ENCODE measurements around the gene OXGR1. TPM values are rescaled to one million over a fixed set of nuclear protein-coding genes. Genes with fewer than 3 reads are reported as not detected.

OXGR1 gene
- polyA plus RNA-seq, 1 experiment: not detected

- no peak for DNase-seq (ENCODE audit: low read depth, low spot score)
- ChIA-PET POLR2A (no interaction called here), CTCF (no interaction called here)
- Histone ChIP-seq H3K27me3 (ENCODE audit: control insufficient read depth, insufficient read depth, low read length) (peaks cover 2% of the 10 kb centered on the region), H3K27ac (ENCODE audit: low read depth, low read length) (no peak overlapping the region), H3K9me3 (ENCODE audit: control insufficient read depth, insufficient read depth, low read length) (no peaks in the 10 kb centered on the region), H3K4me3 (ENCODE audit: low read depth, low read length) (no peak overlapping the region)
- TF ChIP-seq CTCF (IDR thresholded peaks at IDR 0.05; ENCODE audit: low read depth, low read length): no peak
Measured at GRCh38 chr13:97020689-97021240, 26.5 kb upstream of the OXGR1 start.

- no peak for TF ChIP-seq CTCF (IDR thresholded peaks at IDR 0.05; ENCODE audit: low read depth, low read length)
- DNase-seq (ENCODE audit: low read depth, low spot score): no peak
- ChIA-PET POLR2A (no interaction called here), CTCF (no interaction called here)
- no peak overlapping the region for H3K27ac ChIP-seq (ENCODE audit: low read depth, low read length)
- H3K27me3 ChIP-seq (ENCODE audit: control insufficient read depth, insufficient read depth, low read length): peaks cover 2% of the 10 kb centered on the region
- H3K4me3 ChIP-seq (ENCODE audit: low read depth, low read length): no peak overlapping the region
- no peaks in the 10 kb centered on the region for H3K9me3 ChIP-seq (ENCODE audit: control insufficient read depth, insufficient read depth, low read length)
Measured at GRCh38 chr13:97020194-97020593, 25.9 kb upstream of the OXGR1 start.

GRCh38 chr13:97019236-97019635, 25.0 kb upstream of the OXGR1 start:
- H3K27ac ChIP-seq (ENCODE audit: low read depth, low read length): no peak overlapping the region
- ChIA-PET CTCF (interaction anchor here (0.6 to 3.2 kb wide), 21 partner anchors 9 to 1397 kb away, joined by 3 to 34 read pairs (median 5); partner anchors contain the start of gene MBNL2), POLR2A (no interaction called here)
- peaks cover 2% of the 10 kb centered on the region for H3K27me3 ChIP-seq (ENCODE audit: control insufficient read depth, insufficient read depth, low read length)
- no peaks in the 10 kb centered on the region for H3K9me3 ChIP-seq (ENCODE audit: control insufficient read depth, insufficient read depth, low read length)
- H3K4me3 ChIP-seq (ENCODE audit: low read depth, low read length): no peak overlapping the region
- TF ChIP-seq CTCF (IDR thresholded peaks at IDR 0.05; ENCODE audit: low read depth, low read length): no peak
- no peak for DNase-seq (ENCODE audit: low read depth, low spot score)

- POLR2A ChIA-PET: interaction anchor here (0.7 kb wide), 1 partner anchor 843 kb away, joined by 3 read pairs; no protein-coding TSS in a partner anchor
- Histone ChIP-seq H3K9me3 (ENCODE audit: control insufficient read depth, insufficient read depth, low read length) (no peaks in the 10 kb centered on the region), H3K27ac (ENCODE audit: low read depth, low read length) (no peak overlapping the region), H3K27me3 (ENCODE audit: control insufficient read depth, insufficient read depth, low read length) (peaks cover 7% of the 10 kb centered on the region), H3K4me3 (ENCODE audit: low read depth, low read length) (no peak overlapping the region)
- DNase-seq (ENCODE audit: low read depth, low spot score): peak; percentile 32
- peak; percentile 93 for TF ChIP-seq CTCF (IDR thresholded peaks at IDR 0.05; ENCODE audit: low read depth, low read length)
- CTCF ChIA-PET: interaction anchor here (0.6 to 3.2 kb wide), 71 partner anchors 9 to 1502 kb away, joined by 3 to 41 read pairs (median 4); partner anchors contain the start of gene MBNL2
Measured at GRCh38 chr13:97018029-97018819, 23.9 kb upstream of the OXGR1 start.

GRCh38 chr13:97017322-97017721, 23.0 kb upstream of the OXGR1 start:
- no peak for DNase-seq (ENCODE audit: low read depth, low spot score)
- POLR2A ChIA-PET: no interaction called here
- Histone ChIP-seq H3K9me3 (ENCODE audit: control insufficient read depth, insufficient read depth, low read length) (no peaks in the 10 kb centered on the region), H3K4me3 (ENCODE audit: low read depth, low read length) (no peak overlapping the region), H3K27ac (ENCODE audit: low read depth, low read length) (no peak overlapping the region), H3K27me3 (ENCODE audit: control insufficient read depth, insufficient read depth, low read length) (peaks cover 5% of the 10 kb centered on the region)
- no peak for TF ChIP-seq CTCF (IDR thresholded peaks at IDR 0.05; ENCODE audit: low read depth, low read length)
- CTCF ChIA-PET: interaction anchor here (0.6 to 3.2 kb wide), 28 partner anchors 8 to 817 kb away, joined by 3 to 41 read pairs (median 6); partner anchors contain the start of gene MBNL2
